ENCODE results near the gene LIN52. TPM values are rescaled to one million over a fixed set of nuclear protein-coding genes. Genes with fewer than 3 reads are reported as not detected.

Gene LIN52
- total and polyA plus RNA-seq, 2 experiments from 2014 or later, result 8.6 to 10.8 TPM

DNA sequence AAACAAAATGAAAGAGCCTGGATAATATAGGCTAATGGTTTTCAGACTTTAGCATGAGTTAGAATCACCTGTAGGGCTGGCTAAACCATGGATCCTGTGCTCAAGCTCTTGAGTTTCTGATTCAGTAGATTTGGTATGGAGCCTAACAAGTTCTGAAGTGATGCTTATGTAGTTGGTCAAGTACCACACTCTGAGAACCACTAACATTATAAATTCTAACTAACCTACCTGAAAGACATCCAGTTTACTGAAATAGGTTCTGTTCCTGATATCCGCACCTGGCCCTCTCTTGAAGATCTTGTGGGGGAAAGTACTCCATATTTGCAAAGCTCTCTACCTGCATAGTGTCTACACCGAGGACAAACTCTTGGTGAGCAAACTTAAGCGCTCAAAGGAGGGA, 95.1 kb downstream of the LIN52 start:
- Histone ChIP-seq H3K79me2 (replicated peaks; ENCODE audit: insufficient read depth) (no peaks in the 10 kb centered on the region), H2AFZ (no peak overlapping the region), H3K9me2 (ENCODE audit: insufficient read depth) (no peaks in the 10 kb centered on the region), H3F3A (replicated peaks; ENCODE audit: low read depth) (no peaks in the 10 kb centered on the region), H4K20me1 (replicated peaks; ENCODE audit: insufficient read depth) (0 out of 2 replicates have a peak, but pooled peaks cover 2% of the 10 kb centered on the region), H3K27ac (ENCODE audit: low read depth) (no peak overlapping the region), H3K4me2 (no peak overlapping the region), H3K4me3 (no peak overlapping the region), H3K36me3 (ENCODE audit: insufficient read depth) (no peaks in the 10 kb centered on the region), H3K27me3 (ENCODE audit: insufficient read depth) (no peaks in the 10 kb centered on the region), H3K4me1 (ENCODE audit: insufficient read depth) (no peaks in the 10 kb centered on the region)
- DNase-seq (ENCODE audit: low spot score), result no peak
- no peaks in the 10 kb centered on the region for H3K4me1 Mint-ChIP-seq
- H3K4me3 Mint-ChIP-seq, result no peak overlapping the region
- no peak for ATAC-seq
- H3K9me3 Mint-ChIP-seq, result no peaks in the 10 kb centered on the region
- no peaks in the 10 kb centered on the region for H3K27me3 Mint-ChIP-seq (ENCODE audit: insufficient read depth, low read depth, poor library complexity)
- no peaks in the 10 kb centered on the region for H3K36me3 Mint-ChIP-seq (ENCODE audit: low read depth)
- no peak overlapping the region for H3K27ac Mint-ChIP-seq
- TF ChIP-seq, protein P1, sequence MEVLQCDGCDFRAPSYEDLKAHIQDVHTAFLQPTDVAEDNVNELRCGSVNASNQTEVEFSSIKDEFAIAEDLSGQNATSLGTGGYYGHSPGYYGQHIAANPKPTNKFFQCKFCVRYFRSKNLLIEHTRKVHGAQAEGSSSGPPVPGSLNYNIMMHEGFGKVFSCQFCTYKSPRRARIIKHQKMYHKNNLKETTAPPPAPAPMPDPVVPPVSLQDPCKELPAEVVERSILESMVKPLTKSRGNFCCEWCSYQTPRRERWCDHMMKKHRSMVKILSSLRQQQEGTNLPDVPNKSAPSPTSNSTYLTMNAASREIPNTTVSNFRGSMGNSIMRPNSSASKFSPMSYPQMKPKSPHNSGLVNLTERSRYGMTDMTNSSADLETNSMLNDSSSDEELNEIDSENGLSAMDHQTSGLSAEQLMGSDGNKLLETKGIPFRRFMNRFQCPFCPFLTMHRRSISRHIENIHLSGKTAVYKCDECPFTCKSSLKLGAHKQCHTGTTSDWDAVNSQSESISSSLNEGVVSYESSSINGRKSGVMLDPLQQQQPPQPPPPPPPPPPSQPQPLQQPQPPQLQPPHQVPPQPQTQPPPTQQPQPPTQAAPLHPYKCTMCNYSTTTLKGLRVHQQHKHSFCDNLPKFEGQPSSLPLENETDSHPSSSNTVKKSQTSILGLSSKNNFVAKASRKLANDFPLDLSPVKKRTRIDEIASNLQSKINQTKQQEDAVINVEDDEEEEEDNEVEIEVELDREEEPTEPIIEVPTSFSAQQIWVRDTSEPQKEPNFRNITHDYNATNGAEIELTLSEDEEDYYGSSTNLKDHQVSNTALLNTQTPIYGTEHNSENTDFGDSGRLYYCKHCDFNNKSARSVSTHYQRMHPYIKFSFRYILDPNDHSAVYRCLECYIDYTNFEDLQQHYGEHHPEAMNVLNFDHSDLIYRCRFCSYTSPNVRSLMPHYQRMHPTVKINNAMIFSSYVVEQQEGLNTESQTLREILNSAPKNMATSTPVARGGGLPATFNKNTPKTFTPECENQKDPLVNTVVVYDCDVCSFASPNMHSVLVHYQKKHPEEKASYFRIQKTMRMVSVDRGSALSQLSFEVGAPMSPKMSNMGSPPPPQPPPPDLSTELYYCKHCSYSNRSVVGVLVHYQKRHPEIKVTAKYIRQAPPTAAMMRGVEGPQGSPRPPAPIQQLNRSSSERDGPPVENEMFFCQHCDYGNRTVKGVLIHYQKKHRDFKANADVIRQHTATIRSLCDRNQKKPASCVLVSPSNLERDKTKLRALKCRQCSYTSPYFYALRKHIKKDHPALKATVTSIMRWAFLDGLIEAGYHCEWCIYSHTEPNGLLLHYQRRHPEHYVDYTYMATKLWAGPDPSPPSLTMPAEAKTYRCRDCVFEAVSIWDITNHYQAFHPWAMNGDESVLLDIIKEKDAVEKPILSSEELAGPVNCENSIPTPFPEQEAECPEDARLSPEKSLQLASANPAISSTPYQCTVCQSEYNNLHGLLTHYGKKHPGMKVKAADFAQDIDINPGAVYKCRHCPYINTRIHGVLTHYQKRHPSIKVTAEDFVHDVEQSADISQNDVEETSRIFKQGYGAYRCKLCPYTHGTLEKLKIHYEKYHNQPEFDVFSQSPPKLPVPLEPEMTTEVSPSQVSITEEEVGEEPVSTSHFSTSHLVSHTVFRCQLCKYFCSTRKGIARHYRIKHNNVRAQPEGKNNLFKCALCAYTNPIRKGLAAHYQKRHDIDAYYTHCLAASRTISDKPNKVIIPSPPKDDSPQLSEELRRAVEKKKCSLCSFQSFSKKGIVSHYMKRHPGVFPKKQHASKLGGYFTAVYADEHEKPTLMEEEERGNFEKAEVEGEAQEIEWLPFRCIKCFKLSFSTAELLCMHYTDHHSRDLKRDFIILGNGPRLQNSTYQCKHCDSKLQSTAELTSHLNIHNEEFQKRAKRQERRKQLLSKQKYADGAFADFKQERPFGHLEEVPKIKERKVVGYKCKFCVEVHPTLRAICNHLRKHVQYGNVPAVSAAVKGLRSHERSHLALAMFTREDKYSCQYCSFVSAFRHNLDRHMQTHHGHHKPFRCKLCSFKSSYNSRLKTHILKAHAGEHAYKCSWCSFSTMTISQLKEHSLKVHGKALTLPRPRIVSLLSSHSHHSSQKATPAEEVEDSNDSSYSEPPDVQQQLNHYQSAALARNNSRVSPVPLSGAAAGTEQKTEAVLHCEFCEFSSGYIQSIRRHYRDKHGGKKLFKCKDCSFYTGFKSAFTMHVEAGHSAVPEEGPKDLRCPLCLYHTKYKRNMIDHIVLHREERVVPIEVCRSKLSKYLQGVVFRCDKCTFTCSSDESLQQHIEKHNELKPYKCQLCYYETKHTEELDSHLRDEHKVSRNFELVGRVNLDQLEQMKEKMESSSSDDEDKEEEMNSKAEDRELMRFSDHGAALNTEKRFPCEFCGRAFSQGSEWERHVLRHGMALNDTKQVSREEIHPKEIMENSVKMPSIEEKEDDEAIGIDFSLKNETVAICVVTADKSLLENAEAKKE (CRISPR knock-in tag; IDR thresholded peaks at IDR 0.05), result no peak
- no peak for TF ChIP-seq POLR2AphosphoS5 (IDR thresholded peaks at IDR 0.05; ENCODE audit: low read depth)
- TF ChIP-seq EZH2 (IDR thresholded peaks at IDR 0.05; ENCODE audit: low read depth, unreplicated experiment), result no peak
- TF ChIP-seq, protein P2, sequence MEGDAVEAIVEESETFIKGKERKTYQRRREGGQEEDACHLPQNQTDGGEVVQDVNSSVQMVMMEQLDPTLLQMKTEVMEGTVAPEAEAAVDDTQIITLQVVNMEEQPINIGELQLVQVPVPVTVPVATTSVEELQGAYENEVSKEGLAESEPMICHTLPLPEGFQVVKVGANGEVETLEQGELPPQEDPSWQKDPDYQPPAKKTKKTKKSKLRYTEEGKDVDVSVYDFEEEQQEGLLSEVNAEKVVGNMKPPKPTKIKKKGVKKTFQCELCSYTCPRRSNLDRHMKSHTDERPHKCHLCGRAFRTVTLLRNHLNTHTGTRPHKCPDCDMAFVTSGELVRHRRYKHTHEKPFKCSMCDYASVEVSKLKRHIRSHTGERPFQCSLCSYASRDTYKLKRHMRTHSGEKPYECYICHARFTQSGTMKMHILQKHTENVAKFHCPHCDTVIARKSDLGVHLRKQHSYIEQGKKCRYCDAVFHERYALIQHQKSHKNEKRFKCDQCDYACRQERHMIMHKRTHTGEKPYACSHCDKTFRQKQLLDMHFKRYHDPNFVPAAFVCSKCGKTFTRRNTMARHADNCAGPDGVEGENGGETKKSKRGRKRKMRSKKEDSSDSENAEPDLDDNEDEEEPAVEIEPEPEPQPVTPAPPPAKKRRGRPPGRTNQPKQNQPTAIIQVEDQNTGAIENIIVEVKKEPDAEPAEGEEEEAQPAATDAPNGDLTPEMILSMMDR (conservative IDR thresholded peaks at IDR 0.05; ENCODE audit: low read depth in 2 of 2), result no peak
- no peak for TF ChIP-seq JUNB (IDR thresholded peaks at IDR 0.05; ENCODE audit: unreplicated experiment)
- TF ChIP-seq, protein P3, sequence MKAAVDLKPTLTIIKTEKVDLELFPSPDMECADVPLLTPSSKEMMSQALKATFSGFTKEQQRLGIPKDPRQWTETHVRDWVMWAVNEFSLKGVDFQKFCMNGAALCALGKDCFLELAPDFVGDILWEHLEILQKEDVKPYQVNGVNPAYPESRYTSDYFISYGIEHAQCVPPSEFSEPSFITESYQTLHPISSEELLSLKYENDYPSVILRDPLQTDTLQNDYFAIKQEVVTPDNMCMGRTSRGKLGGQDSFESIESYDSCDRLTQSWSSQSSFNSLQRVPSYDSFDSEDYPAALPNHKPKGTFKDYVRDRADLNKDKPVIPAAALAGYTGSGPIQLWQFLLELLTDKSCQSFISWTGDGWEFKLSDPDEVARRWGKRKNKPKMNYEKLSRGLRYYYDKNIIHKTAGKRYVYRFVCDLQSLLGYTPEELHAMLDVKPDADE (IDR thresholded peaks at IDR 0.05), result no peak
- TF ChIP-seq NANOG (IDR thresholded peaks at IDR 0.05; ENCODE audit: borderline replicate concordance), result no peak
- TF ChIP-seq, protein P4, sequence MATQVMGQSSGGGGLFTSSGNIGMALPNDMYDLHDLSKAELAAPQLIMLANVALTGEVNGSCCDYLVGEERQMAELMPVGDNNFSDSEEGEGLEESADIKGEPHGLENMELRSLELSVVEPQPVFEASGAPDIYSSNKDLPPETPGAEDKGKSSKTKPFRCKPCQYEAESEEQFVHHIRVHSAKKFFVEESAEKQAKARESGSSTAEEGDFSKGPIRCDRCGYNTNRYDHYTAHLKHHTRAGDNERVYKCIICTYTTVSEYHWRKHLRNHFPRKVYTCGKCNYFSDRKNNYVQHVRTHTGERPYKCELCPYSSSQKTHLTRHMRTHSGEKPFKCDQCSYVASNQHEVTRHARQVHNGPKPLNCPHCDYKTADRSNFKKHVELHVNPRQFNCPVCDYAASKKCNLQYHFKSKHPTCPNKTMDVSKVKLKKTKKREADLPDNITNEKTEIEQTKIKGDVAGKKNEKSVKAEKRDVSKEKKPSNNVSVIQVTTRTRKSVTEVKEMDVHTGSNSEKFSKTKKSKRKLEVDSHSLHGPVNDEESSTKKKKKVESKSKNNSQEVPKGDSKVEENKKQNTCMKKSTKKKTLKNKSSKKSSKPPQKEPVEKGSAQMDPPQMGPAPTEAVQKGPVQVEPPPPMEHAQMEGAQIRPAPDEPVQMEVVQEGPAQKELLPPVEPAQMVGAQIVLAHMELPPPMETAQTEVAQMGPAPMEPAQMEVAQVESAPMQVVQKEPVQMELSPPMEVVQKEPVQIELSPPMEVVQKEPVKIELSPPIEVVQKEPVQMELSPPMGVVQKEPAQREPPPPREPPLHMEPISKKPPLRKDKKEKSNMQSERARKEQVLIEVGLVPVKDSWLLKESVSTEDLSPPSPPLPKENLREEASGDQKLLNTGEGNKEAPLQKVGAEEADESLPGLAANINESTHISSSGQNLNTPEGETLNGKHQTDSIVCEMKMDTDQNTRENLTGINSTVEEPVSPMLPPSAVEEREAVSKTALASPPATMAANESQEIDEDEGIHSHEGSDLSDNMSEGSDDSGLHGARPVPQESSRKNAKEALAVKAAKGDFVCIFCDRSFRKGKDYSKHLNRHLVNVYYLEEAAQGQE (IDR thresholded peaks at IDR 0.05; ENCODE audit: unreplicated experiment), result no peak
- TF ChIP-seq ZNF331 (CRISPR knock-in tag; IDR thresholded peaks at IDR 0.05; ENCODE audit: low read depth), result no peak
- TF ChIP-seq STAT1 (IDR thresholded peaks at IDR 0.05; ENCODE audit: unreplicated experiment), result no peak
- no peak for TF ChIP-seq EZH2phosphoT487 (IDR thresholded peaks at IDR 0.05; ENCODE audit: unreplicated experiment)
- TF ChIP-seq ZNF114 (CRISPR knock-in tag; IDR thresholded peaks at IDR 0.05), result no peak
- no peak for TF ChIP-seq CREB1 (CRISPR knock-in tag; IDR thresholded peaks at IDR 0.05; ENCODE audit: low read depth)

Data from GM23338 (cell line).